Heart right ventricle (tissue), 16 donors: ENCODE measurements around the gene ZNF148. TPM values are rescaled to one million over a fixed set of nuclear protein-coding genes. Genes with fewer than 3 reads are reported as not detected.

Source experiments
- ATAC-seq, 8 donors: fragments of 200-7000 bp; cut with Tn5 transposase; one replicate each; pipeline ENCODE4 v1.9.1; 2020; ENCODE audit warnings: mild to moderate bottlenecking in 8 of 8, moderate library complexity in 8 of 8, moderate number of reproducible peaks in 1 of 8
- DNase-seq, 2 donors: peaks; one replicate each; pipeline ENCODE4 v3.0.0-alpha.2; 2020
- H3K27ac ChIP-seq, 10 donors: fragments of 200-600 bp; sonication (generic) in 2 of 10; one replicate each; pipeline versions ENCODE4 v1.5.0 to v1.8.0; 2020 to 2022; ENCODE audit warnings: mild to moderate bottlenecking in 3 of 10
- H3K27me3 ChIP-seq, 7 donors: fragments of 200-600 bp; one replicate each; pipeline ENCODE4 v1.8.0; 2021 to 2022; ENCODE audit warnings: mild to moderate bottlenecking in 2 of 7
- H3K36me3 ChIP-seq, 9 donors: fragments of 200-600 bp; sonication (generic) in 1 of 9; one replicate each; pipeline versions ENCODE4 v1.5.0 to v1.8.0; 2020 to 2022; ENCODE audit warnings: mild to moderate bottlenecking in 2 of 9
- H3K4me1 ChIP-seq, 9 donors: fragments of 200-600 bp; sonication (generic) in 1 of 9; one replicate each; pipeline versions ENCODE4 v1.5.0 to v1.8.0; 2020 to 2022; ENCODE audit warnings: mild to moderate bottlenecking in 4 of 9
- H3K4me3 ChIP-seq, 10 donors: fragments of 200-600 bp; sonication (generic) in 2 of 10; one replicate each; pipeline versions ENCODE4 v1.5.0 to v1.8.0; 2020 to 2022; ENCODE audit warnings: mild to moderate bottlenecking in 7 of 10, moderate library complexity in 2 of 10
- H3K9me3 ChIP-seq, 11 donors: fragments of 200-600 bp in 10 of 11; sonication (generic) in 2 of 11; one replicate each; pipeline versions ENCODE4 v1.5.0 to v1.8.0; 2013 to 2022; ENCODE audit warnings: mild to moderate bottlenecking in 2 of 11, control low read depth in 1 of 11, moderate library complexity in 1 of 11
- CTCF ChIP-seq, 9 donors: fragments of 200-600 bp; sonication (generic) in 2 of 9; IDR thresholded peaks; one replicate each; pipeline versions ENCODE4 v1.5.0 to v1.8.0; 2021 to 2022; ENCODE audit warnings: antibody characterized with exemption in 9 of 9, mild to moderate bottlenecking in 5 of 9, moderate library complexity in 1 of 9
- WGBS, 2 donors: extraction: QIAGEN DNeasy Blood & Tissue Kit; methylation state at CpG; one replicate each; pipeline ENCODE4 v1.1.7; 2013; ENCODE audit warnings: inconsistent platforms in 1 of 2; 5-methylcytosine and 5-hydroxymethylcytosine counted together
- intact Hi-C, 10 donors: fragments of 100-400 bp; cut with DNase I; formaldehyde crosslinking; loops; one replicate each; pipeline versions ENCODE4 v1.11.1 to v1.14.2; 2022
- polyA plus RNA-seq, 2 donors: library from polyadenylated mRNA; stranded (reverse); fragments of 200-250 nt; gene quantifications; one replicate each; pipeline ENCODE4 v1.2.3, GENCODE V29; 2013
- total RNA-seq, 10 donors: library from RNA; stranded (reverse); fragmentation: NEBNext Ultra II Directional in 3 of 10; extraction: Animal tissue kit (Norgen Biotek cat#: 25700) in 3 of 10; gene quantifications; one replicate each; pipeline versions ENCODE4 v1.2.1 to v1.2.4, GENCODE V29; 2021 to 2023
- donor health status: Arrhythmogenic right ventricular cardiomyopathy.
- donor health status: ischemic (EF 13 %, LVEDD 7.1; RV severe dilation, severe dysfunction).
- donor health status: healthy with polysubstance abuse.
- donor health status: DM: no; HTN: yes; CAD: no.
- donor health status: DM: no; HTN: no; CAD: no.
- donor health status: ischemic (EF 25% LVEDD 6.9; RV normal size, moderate dysfunction).
- donor health status: ischemic (EF 25% LVEDD 5.7; RV mildly dilated, moderate dysfunction).
- donor health status: healthy.
- donor health status: DM: yes; HTN: yes; CAD: no.
- donor health status: Ischemic cardiomyopathy.
- donor health status: ischemic (EF 35%, LVEDD 5.7; RV mildly dilated, moderate dysfunction).
- donor health status: nonischemic (EF 11% LVEDD 7.7; RV severe dilation, severe dysfunction).
- donor health status: DM: yes; HTN: yes; CAD: no.
- donor health status: PGD.
- donor health status: ischemic (EF 29% LVEDD 5.4; RV normal size, mild dysfunction).
- donor health status: nonischemic (EF 23%, LVEDD 6.1; RV moderate dilation, normal function).

ZNF148 gene
- total and polyA plus RNA-seq, 12 donors: 2.9 to 59.6 (median 44.7) TPM

- peaks cover 0 to 76% (median 44%) of the 10 kb centered on the region in 9 donors for H3K4me1 ChIP-seq
- H3K4me3 ChIP-seq: no peak overlapping the region
- intact Hi-C loops: loop anchor here in 2 of 10 donors (10.0 kb wide), 2 partner anchors 85 to 305 kb away; partner anchors contain the start of gene HEG1 (in 1 of the 2)
- DNase-seq: no peak
- no peak for TF ChIP-seq CTCF (IDR thresholded peaks at IDR 0.05)
- H3K36me3 ChIP-seq: no peaks in the 10 kb centered on the region
- 96 to 98% methylated on average over 9 of the region's 9 CpGs for WGBS, 2 donors
- peak in 1 of 8 donors; percentile 37 for ATAC-seq
- H3K27me3 ChIP-seq: no peaks in the 10 kb centered on the region
- no peak overlapping the region for H3K27ac ChIP-seq
- no peaks in the 10 kb centered on the region for H3K9me3 ChIP-seq
These were observed 15.4 kb downstream of the ZNF148 start for GRCh38 chr3:125359700-125360099.

- Histone ChIP-seq H3K36me3 (no peaks in the 10 kb centered on the region), H3K27me3 (no peaks in the 10 kb centered on the region), H3K4me1 (peaks cover 0 to 84% (median 47%) of the 10 kb centered on the region in 9 donors), H3K4me3 (no peak overlapping the region), H3K9me3 (no peaks in the 10 kb centered on the region), H3K27ac (no peak overlapping the region)
- DNase-seq: no peak
- peak in 5 of 8 donors; percentile 24 to 59 (median 40) for ATAC-seq
- TF ChIP-seq CTCF (IDR thresholded peaks at IDR 0.05): no peak
- intact Hi-C loops: loop anchor here in 1 of 10 donors (10.0 kb wide), 1 partner anchor 304 kb away; the partner anchor contains the start of gene HEG1
These were observed 16.2 kb downstream of the ZNF148 start for GRCh38 chr3:125358923-125359322.

GRCh38 chr3:125357837-125358236 lies 17.3 kb downstream of the ZNF148 start:
- intact Hi-C loops: loop anchor here in 1 of 10 donors (10.0 kb wide), 1 partner anchor 303 kb away; the partner anchor contains the start of gene HEG1
- ATAC-seq: no peak
- Histone ChIP-seq H3K36me3 (no peaks in the 10 kb centered on the region), H3K4me1 (peaks cover 0 to 76% (median 51%) of the 10 kb centered on the region in 9 donors), H3K27ac (peak overlapping the region in 3 of 10 donors; percentile 64 to 85 (median 65)), H3K4me3 (peak overlapping the region in 9 of 10 donors; percentile 2 to 68 (median 62)), H3K9me3 (no peaks in the 10 kb centered on the region), H3K27me3 (no peaks in the 10 kb centered on the region)
- DNase-seq: no peak
- TF ChIP-seq CTCF (IDR thresholded peaks at IDR 0.05): no peak
- WGBS, 2 donors: 93 to 94% methylated on average over 11 of the region's 11 CpGs

- Histone ChIP-seq H3K9me3 (no peaks in the 10 kb centered on the region), H3K27me3 (no peaks in the 10 kb centered on the region), H3K27ac (peak overlapping the region in 9 of 10 donors; percentile 64 to 86 (median 82)), H3K36me3 (no peaks in the 10 kb centered on the region), H3K4me1 (peaks cover 0 to 74% (median 56%) of the 10 kb centered on the region in 9 donors), H3K4me3 (peak overlapping the region; percentile 2 to 68 (median 62))
- ATAC-seq (peak; percentile 83 to 96 (median 92)), DNase-seq (peak; percentile 48 to 69)
- no peak for TF ChIP-seq CTCF (IDR thresholded peaks at IDR 0.05)
- WGBS, 2 donors: 7 to 10% methylated on average over 52 of the region's 52 CpGs
- intact Hi-C loops: loop anchor here in 1 of 10 donors (10.0 kb wide), 1 partner anchor 302 kb away; the partner anchor contains the start of gene HEG1
These were observed 18.0 kb downstream of the ZNF148 start for GRCh38 chr3:125357032-125357658.
